GM21576 (cell line): ENCODE measurements around the gene PIK3CD.
"Not testable (repeated sequence)": the region's sequence is repeated elsewhere in the genome, so short reads cannot be mapped to it uniquely, and the experiment has no call there.

Experiments used
- ATAC-seq: cut with Tn5 transposase; IDR thresholded peaks from one replicate; pipeline ENCODE4 v1.9.1; 2021; ENCODE audit warnings: mild to moderate bottlenecking, moderate library complexity; ENCODE audit not compliant: unreplicated experiment

The PIK3CD gene

GRCh38 chr1:9618909-9619679, 32.4 kb upstream of the PIK3CD start:
- no peak for ATAC-seq

DNA sequence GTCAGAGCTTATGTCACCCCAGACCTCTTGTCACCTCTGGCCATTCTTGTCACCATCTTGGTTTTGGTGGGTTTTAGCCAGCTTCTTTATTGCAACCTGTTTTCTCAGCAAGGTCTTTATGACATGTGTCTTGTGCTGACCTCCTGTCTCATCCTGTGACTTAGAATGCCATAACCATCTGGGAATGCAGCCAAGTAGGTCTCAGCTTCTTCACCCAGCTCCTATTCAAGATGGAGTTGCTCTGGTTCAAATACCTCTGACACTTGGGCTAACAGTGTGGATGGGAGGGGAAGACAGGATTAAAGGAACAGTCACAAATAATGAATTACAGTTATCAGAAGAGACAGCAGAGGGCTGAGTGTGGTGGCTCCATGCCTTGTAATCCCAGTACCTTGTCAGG, 30.5 kb upstream of the PIK3CD start:
- no peak for ATAC-seq

- no peak for ATAC-seq
Measured at GRCh38 chr1:9624081-9624480, 27.4 kb upstream of the PIK3CD start.

DNA sequence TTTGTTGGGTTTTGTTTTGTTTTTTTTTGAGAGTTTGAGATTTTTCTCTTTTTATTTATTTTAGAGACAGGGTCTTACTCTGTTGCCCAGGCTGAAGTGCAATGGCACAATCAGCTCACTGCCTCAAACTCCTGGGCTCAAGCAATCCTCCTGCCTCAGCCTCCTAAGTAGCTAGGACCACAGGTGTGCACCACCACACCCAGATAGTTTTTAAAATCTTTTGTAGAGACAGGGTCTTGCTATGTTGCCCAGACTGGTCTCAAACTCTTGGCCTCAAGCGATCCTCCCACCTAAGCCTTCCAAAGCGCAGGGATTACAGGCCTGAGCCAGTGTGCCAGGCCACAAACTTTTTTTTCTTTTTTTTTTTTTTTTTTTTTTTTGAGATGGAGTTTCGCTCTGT, 26.5 kb upstream of the PIK3CD start:
- ATAC-seq = not testable (repeated sequence)

- peak; percentile 46 for ATAC-seq
Measured at GRCh38 chr1:9626201-9626608, 25.3 kb upstream of the PIK3CD start.

GRCh38 chr1:9628541-9629444, 22.7 kb upstream of the PIK3CD start:
- no peak for ATAC-seq

GRCh38 chr1:9629445-9630201, 21.9 kb upstream of the PIK3CD start:
- ATAC-seq = no peak

GRCh38 chr1:9630331-9631111, 21.0 kb upstream of the PIK3CD start:
- no peak for ATAC-seq

DNA sequence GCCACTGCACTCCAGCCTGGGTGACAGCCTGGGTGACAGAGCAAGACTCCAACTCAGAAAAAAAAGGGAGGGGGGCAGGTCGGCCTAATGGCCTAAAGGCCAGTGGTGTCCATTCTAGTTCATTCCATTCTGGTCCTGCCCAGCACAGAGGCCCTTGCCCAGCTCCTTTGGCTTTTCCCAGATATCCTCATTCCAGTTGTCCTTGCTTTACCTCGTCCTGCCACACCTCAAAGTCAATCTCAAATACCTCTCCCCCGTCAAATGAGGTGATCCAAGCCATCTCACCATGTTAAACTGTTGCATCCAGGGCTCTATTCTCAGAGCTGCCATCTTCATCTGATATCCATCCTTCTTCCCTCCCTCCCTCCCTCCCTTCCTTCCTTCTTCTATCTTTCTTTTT, 19.9 kb upstream of the PIK3CD start:
- ATAC-seq = no peak

- no peak for ATAC-seq
Measured at GRCh38 chr1:9633493-9633892, 18.0 kb upstream of the PIK3CD start.

DNA sequence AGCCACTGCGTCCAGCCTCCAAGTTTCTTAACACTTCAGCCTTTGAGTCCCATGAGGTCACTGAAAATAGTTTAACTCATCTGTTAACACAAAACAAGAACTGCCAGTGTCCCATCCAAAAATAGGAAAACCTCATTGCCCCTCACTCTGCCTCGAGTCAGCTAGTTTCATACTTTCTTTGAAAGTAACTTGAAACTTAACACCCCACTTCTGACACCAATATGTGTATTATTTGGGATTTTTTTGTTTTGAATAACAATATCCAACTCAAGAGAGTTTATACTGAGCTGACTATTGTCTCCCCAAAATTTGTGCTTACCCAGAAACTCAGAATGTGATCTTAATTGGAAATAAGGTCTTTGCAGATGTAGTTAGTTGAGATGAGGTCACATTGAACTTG, 16.9 kb upstream of the PIK3CD start:
- ATAC-seq = no peak

GRCh38 chr1:9639227-9639626, 12.3 kb upstream of the PIK3CD start:
- no peak for ATAC-seq

DNA sequence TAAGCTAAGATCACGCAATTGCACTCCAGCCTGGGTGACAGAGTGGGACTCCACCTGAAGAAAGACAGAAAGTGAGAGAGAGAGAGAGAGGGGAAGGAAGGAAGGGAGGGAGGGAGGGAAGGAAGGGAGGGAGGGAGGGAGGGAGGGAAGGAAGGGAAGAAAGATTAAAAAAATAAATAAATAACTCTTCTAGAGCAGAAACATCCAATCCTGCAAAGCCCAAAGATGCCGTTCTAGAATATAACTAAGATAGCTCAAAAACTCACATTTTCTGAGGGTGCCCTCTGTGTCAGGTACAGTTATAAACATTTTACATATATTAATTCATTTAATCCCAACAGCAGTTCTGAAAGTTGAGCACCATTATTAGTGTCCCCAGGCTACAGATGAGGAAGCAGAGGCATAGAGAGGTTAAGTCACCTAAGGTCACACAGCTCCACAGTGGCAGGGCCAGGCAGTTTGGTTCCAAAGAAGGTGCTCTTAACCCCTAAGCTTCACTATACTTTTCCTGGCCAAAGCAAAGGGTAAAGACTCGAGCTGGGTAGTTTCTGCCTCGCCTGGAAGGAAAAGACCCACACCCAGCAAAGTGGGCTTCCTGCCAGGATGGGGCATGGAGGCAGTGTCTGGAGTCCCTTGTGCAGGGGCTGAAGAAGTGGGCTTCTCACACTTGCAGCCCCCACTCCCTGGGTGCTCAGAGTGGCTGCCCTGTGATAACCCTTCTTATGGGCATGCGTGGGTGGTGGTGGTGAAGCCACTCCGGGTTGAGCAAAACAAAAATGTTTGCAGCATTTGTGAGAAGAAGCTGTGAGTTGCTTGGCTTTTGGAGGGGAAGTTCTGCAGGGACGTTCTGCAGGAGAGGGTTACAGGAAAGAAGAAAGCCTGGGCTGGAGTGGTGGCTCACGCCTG, 7.9 kb upstream of the PIK3CD start:
- no peak for ATAC-seq

DNA sequence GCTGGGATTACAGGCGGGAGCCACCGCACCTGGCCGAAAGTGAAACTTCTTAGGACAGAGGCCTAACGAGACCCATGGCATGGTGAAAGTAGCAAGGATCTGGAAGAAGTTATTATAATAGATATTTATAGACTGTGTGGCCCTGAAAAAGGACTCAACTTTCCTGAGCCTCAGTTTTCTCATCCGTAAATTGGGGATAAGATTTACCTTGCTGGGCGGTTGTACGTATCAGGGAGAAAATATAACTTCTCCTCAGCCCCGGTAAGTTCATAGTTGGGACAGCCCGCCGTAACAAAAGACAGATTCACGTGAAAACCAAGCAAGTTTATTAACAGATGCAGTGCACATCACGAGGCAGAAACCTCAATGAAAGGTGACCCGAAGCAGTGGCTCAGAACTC, 5.5 kb upstream of the PIK3CD start:
- ATAC-seq = no peak

- no peak for ATAC-seq
Measured at GRCh38 chr1:9648171-9648570, 3.4 kb upstream of the PIK3CD start.

GRCh38 chr1:9649769-9650168, 1.8 kb upstream of the PIK3CD start:
- ATAC-seq = no peak

DNA sequence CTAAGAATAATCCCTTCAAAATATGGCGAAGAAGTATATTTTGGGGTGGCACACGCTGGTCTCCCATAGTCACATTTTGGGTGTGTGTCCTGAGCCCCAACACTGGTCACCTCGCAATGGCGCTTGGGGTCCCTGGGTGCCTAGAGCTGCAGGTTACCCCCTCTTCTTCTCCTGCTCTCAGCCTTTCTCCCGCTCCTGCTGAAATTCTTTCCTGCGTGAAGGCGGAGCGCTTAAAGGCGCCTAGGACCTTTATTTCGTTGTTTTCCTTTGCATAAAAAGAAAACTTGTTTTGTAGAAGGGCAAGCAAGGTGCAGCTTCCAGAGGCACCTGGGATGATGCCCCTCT, 339 bp upstream of the PIK3CD start:
- no peak for ATAC-seq

GRCh38 chr1:9652379-9653209, 1.1 kb downstream of the PIK3CD start:
- ATAC-seq = no peak

DNA sequence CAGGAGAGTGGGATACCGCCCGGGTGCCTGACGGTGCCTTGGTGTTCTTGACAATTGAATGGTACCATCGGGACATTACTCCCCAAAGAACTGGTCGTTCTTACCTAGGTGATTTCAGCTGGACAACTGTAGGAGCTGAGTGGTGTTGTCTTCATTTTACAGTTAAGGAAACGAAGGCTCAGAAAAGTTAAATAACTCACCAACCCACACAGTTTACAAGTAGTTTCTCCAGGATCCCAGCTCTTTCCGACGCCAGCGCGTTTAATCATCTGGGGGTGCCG, 1.6 kb downstream of the PIK3CD start:
- no peak for ATAC-seq
